Activated gamma-delta T cell treated with Interleukin-2 at 50 U/mL for 16 hours (primary cell): ENCODE measurements around the gene SEC24D.

Experiments used
- DNase-seq: peaks from one replicate; pipeline ENCODE4 v3.0.0-alpha.2; 2020

The SEC24D gene

GRCh38 chr4:118843237-118843636 lies 7.3 kb upstream of the SEC24D start:
- no peak for DNase-seq

- DNase-seq, result no peak
Observed at GRCh38 chr4:118842055-118842454, 6.1 kb upstream of the SEC24D start.

- no peak for DNase-seq
Observed at GRCh38 chr4:118839221-118839927, 3.4 kb upstream of the SEC24D start.

- DNase-seq, result no peak
Observed at GRCh38 chr4:118837121-118837507, 1.2 kb upstream of the SEC24D start.

- DNase-seq, result peak; percentile 18
Observed at GRCh38 chr4:118836301-118837120, 585 bp upstream of the SEC24D start.

GRCh38 chr4:118834960-118835569 lies 861 bp downstream of the SEC24D start:
- DNase-seq, result peak; percentile 17

- no peak for DNase-seq
Observed at GRCh38 chr4:118834070-118834469, 1.9 kb downstream of the SEC24D start.

- no peak for DNase-seq
Observed at GRCh38 chr4:118833192-118833820, 2.6 kb downstream of the SEC24D start.

- DNase-seq, result no peak
Observed at GRCh38 chr4:118829107-118829506, 6.8 kb downstream of the SEC24D start.

GRCh38 chr4:118826723-118827444 lies 9.0 kb downstream of the SEC24D start:
- DNase-seq, result no peak

- DNase-seq, result no peak
Observed at GRCh38 chr4:118825799-118826198, 10.1 kb downstream of the SEC24D start.

GRCh38 chr4:118824141-118824540 lies 11.8 kb downstream of the SEC24D start:
- DNase-seq, result no peak

GRCh38 chr4:118823471-118823870 lies 12.5 kb downstream of the SEC24D start:
- no peak for DNase-seq

GRCh38 chr4:118821590-118822293 lies 14.2 kb downstream of the SEC24D start:
- no peak for DNase-seq

- no peak for DNase-seq
Observed at GRCh38 chr4:118817178-118817930, 18.6 kb downstream of the SEC24D start.

- DNase-seq, result no peak
Observed at GRCh38 chr4:118816538-118817177, 19.3 kb downstream of the SEC24D start.

- DNase-seq, result no peak
Observed at GRCh38 chr4:118814891-118815290, 21.0 kb downstream of the SEC24D start.

GRCh38 chr4:118814058-118814457 lies 21.9 kb downstream of the SEC24D start:
- DNase-seq, result no peak

- DNase-seq, result no peak
Observed at GRCh38 chr4:118813561-118813960, 22.4 kb downstream of the SEC24D start.

GRCh38 chr4:118811832-118812231 lies 24.1 kb downstream of the SEC24D start:
- no peak for DNase-seq
